ENCODE measurements around the gene ENTPD6.
A peak's percentile ranks its signal among the peaks of the same experiment; 100 is the strongest.

Gene ENTPD6

GRCh38 chr20:25203871-25204320 lies 8.4 kb downstream of the ENTPD6 start:
- Mint-ChIP-seq H3K27ac (no peak overlapping the region), H3K4me1 (peaks cover 34% of the 10 kb centered on the region)

GRCh38 chr20:25204550-25205276 lies 9.2 kb downstream of the ENTPD6 start:
- Mint-ChIP-seq H3K36me3 (ENCODE audit: low read depth) (peaks cover 38% of the 10 kb centered on the region), H3K9me3 (peaks cover 21% of the 10 kb centered on the region), H3K27ac (peak overlapping the region; percentile 23), H3K4me1 (peaks cover 26% of the 10 kb centered on the region), H3K27me3 (ENCODE audit: low read depth, poor library complexity) (peaks cover 3% of the 10 kb centered on the region), H3K4me3 (no peak overlapping the region)
- TF ChIP-seq CTCF (IDR thresholded peaks at IDR 0.05): no peak
- DNase-seq: no peak

More at GRCh38 chr20:25203871-25204320, 8.4 kb downstream of the ENTPD6 start:
- no peak for DNase-seq
- Mint-ChIP-seq H3K9me3 (peaks cover 21% of the 10 kb centered on the region), H3K4me3 (no peak overlapping the region), H3K36me3 (ENCODE audit: low read depth) (peaks cover 36% of the 10 kb centered on the region), H3K27me3 (ENCODE audit: low read depth, poor library complexity) (peaks cover 3% of the 10 kb centered on the region)
- TF ChIP-seq CTCF (IDR thresholded peaks at IDR 0.05): no peak

- Mint-ChIP-seq H3K9me3 (peaks cover 21% of the 10 kb centered on the region), H3K4me1 (peaks cover 18% of the 10 kb centered on the region), H3K4me3 (no peak overlapping the region), H3K36me3 (ENCODE audit: low read depth) (peaks cover 41% of the 10 kb centered on the region), H3K27me3 (ENCODE audit: low read depth, poor library complexity) (peaks cover 3% of the 10 kb centered on the region), H3K27ac (peak overlapping the region; percentile 23)
- no peak for DNase-seq
- TF ChIP-seq CTCF (IDR thresholded peaks at IDR 0.05): no peak
These were observed 10.0 kb downstream of the ENTPD6 start for GRCh38 chr20:25205277-25206062.

GRCh38 chr20:25206063-25206403 lies 10.5 kb downstream of the ENTPD6 start:
- Mint-ChIP-seq H3K27ac (no peak overlapping the region), H3K4me3 (no peak overlapping the region), H3K36me3 (ENCODE audit: low read depth) (peaks cover 36% of the 10 kb centered on the region), H3K27me3 (ENCODE audit: low read depth, poor library complexity) (peaks cover 3% of the 10 kb centered on the region), H3K9me3 (peaks cover 21% of the 10 kb centered on the region), H3K4me1 (peaks cover 13% of the 10 kb centered on the region)
- TF ChIP-seq CTCF (IDR thresholded peaks at IDR 0.05): no peak
- DNase-seq: no peak

- DNase-seq: no peak
- H3K4me1 Mint-ChIP-seq: peaks cover 11% of the 10 kb centered on the region
- H3K27me3 Mint-ChIP-seq (ENCODE audit: low read depth, poor library complexity): peaks cover 3% of the 10 kb centered on the region
- no peak overlapping the region for H3K4me3 Mint-ChIP-seq
- H3K9me3 Mint-ChIP-seq: peaks cover 21% of the 10 kb centered on the region
- peaks cover 36% of the 10 kb centered on the region for H3K36me3 Mint-ChIP-seq (ENCODE audit: low read depth)
- H3K27ac Mint-ChIP-seq: no peak overlapping the region
- no peak for TF ChIP-seq CTCF (IDR thresholded peaks at IDR 0.05)
These were observed 11.0 kb downstream of the ENTPD6 start for GRCh38 chr20:25206548-25206947.
